ENCODE data around the gene EQTN.

The EQTN gene

DNA sequence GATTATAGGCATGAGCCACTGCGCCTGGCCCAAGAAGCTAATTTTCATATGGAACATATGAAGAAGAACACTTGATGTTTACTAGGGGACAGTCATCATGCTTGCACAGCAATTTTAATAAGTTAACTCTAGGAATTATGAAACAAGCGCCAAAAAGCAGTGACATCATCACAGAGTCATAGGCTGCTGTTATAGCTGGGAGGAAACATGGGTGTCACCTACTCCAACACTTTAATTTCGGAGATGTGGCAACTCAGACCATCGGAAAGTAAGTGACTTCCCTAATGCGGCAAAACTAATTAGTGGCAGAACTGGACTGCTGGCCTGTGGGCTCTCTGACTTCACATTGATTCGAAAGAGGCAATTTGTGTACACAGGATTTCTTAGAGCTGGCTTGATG is 38.1 kb upstream of the EQTN start:
- Histone ChIP-seq H3K9ac (ENCODE audit: low read depth, low read length) (no peak overlapping the region), H3K27ac (ENCODE audit: low read depth, low read length) (no peak overlapping the region)

DNA sequence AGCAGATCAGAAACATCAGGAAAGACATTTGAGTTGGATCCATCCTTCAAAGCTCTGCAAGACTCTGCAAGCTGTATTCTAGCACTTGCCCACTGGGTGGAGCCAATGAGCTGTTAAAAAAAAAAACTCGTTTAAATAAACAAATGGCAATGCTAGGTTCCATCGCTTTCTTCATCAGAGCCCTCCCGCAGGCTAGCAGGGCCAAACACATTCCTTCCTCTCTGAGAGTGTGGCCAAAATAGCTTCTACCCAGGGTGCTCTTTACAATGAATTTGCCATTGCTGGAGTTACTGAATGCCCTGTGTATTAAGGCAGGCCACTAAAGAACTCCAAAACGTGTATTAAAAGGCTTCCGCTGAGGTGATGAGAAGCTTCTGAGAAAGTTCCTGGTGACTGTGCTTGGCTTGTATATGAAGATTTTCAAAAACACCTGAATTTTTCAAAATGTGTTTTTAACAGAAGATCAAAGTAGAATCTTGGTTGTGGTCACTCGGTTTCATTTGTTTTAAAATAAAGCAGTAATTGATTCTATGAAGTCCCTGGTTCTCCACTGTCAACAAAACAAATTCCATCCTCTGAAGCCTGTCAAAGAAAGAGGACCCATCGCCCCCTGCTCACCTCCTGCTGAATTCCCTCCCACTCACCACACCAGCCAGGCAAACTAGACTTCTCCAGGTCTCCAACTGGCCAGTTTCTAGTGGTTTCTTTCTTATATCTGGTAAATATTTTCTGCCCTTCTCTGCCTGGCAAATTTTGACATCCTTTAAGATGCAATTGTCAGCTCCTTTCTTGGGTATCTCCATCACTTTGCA is 36.5 kb upstream of the EQTN start:
- H3K4me3 ChIP-seq (ENCODE audit: low read depth, low read length), result no peak overlapping the region
- H3K27ac ChIP-seq (ENCODE audit: low read depth, low read length), result peak overlapping the region; percentile 91

More for the DNA sequence above, 38.1 kb upstream of the EQTN start:
- no peaks in the 10 kb centered on the region for H3K9me3 ChIP-seq (ENCODE audit: control insufficient read depth, insufficient read depth, low read length)
- no peaks in the 10 kb centered on the region for H3K27me3 ChIP-seq (ENCODE audit: control insufficient read depth, insufficient read depth, low read length)
- no peaks in the 10 kb centered on the region for H3K36me3 ChIP-seq (ENCODE audit: control insufficient read depth, insufficient read depth, low read length)
- peaks cover 22% of the 10 kb centered on the region for H3K4me1 ChIP-seq (ENCODE audit: control insufficient read depth, insufficient read depth, low read length)
- H3K4me3 ChIP-seq (ENCODE audit: low read depth, low read length), result no peak overlapping the region

DNA sequence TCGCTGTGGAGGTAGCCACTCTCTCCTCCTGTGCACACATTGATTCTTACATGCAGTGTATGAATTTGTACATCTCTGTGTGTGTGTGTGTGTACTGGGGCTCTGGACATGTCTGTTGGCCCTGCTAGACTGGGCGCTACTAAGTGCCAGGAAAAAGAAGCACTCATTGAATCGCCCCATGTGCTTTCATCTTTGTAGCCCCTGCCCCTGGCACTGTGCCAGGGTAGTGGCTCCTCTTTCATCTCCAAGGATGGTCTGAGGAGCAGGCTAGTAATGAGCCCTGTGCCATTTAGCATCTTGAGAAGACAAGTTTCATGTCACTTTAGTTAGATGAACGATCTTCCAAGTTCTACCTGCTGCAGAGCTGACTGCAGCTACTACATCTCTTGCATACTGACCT is 34.4 kb upstream of the EQTN start:
- no peak overlapping the region for H3K9ac ChIP-seq (ENCODE audit: low read depth, low read length)
- peaks cover 17% of the 10 kb centered on the region for H3K4me1 ChIP-seq (ENCODE audit: control insufficient read depth, insufficient read depth, low read length)
- H3K9me3 ChIP-seq (ENCODE audit: control insufficient read depth, insufficient read depth, low read length), result no peaks in the 10 kb centered on the region
- no peaks in the 10 kb centered on the region for H3K27me3 ChIP-seq (ENCODE audit: control insufficient read depth, insufficient read depth, low read length)
- no peak overlapping the region for H3K27ac ChIP-seq (ENCODE audit: low read depth, low read length)
- no peak overlapping the region for H3K4me3 ChIP-seq (ENCODE audit: low read depth, low read length)
- no peaks in the 10 kb centered on the region for H3K36me3 ChIP-seq (ENCODE audit: control insufficient read depth, insufficient read depth, low read length)

More for the DNA sequence above, 36.5 kb upstream of the EQTN start:
- Histone ChIP-seq H3K9me3 (ENCODE audit: control insufficient read depth, insufficient read depth, low read length) (no peaks in the 10 kb centered on the region), H3K4me1 (ENCODE audit: control insufficient read depth, insufficient read depth, low read length) (peaks cover 22% of the 10 kb centered on the region), H3K9ac (ENCODE audit: low read depth, low read length) (no peak overlapping the region), H3K27me3 (ENCODE audit: control insufficient read depth, insufficient read depth, low read length) (no peaks in the 10 kb centered on the region), H3K36me3 (ENCODE audit: control insufficient read depth, insufficient read depth, low read length) (no peaks in the 10 kb centered on the region)

DNA sequence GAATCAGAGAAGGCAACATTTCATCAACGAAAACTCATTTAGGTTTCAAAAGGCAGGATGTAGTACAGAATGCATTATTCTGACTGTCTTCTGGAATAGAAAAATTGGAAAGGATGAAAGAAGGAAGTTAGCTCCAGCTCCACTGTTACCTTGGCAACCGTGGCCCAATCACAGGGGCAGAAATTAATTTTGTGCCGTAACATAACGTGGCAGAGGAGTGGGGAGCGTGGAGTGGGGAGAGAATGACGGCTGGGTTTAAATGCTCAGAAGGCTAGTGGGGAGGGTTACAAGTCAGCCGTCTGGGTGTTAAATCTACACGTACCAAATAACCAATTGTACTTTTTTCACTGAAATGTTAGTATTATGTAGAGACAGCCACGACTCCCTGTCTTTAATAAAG is 32.3 kb upstream of the EQTN start:
- no peak overlapping the region for H3K27ac ChIP-seq (ENCODE audit: low read depth, low read length)
- H3K27me3 ChIP-seq (ENCODE audit: control insufficient read depth, insufficient read depth, low read length), result no peaks in the 10 kb centered on the region
- H3K36me3 ChIP-seq (ENCODE audit: control insufficient read depth, insufficient read depth, low read length), result no peaks in the 10 kb centered on the region
- peaks cover 10% of the 10 kb centered on the region for H3K4me1 ChIP-seq (ENCODE audit: control insufficient read depth, insufficient read depth, low read length)
- H3K9me3 ChIP-seq (ENCODE audit: control insufficient read depth, insufficient read depth, low read length), result no peaks in the 10 kb centered on the region
- no peak overlapping the region for H3K4me3 ChIP-seq (ENCODE audit: low read depth, low read length)
- no peak overlapping the region for H3K9ac ChIP-seq (ENCODE audit: low read depth, low read length)

DNA sequence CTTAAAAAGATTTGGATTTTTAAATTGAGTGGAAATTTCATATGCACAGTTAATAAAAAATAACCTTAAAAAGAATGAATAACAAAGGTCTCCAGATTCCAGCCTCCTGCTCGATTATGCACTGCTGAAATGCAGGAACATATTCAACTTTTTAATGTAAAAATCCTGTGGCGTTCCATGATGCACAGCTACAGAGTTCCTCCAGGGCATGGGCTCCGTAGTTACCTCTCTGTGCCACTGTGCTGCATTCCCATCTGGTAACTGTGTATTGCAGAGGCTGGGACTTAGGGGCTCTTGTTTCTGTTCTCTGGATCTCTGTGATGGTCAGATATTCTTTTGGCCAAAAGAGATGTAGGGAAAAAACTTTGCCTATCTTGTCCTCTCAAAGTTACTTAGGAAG is 31.5 kb upstream of the EQTN start:
- no peaks in the 10 kb centered on the region for H3K9me3 ChIP-seq (ENCODE audit: control insufficient read depth, insufficient read depth, low read length)
- H3K9ac ChIP-seq (ENCODE audit: low read depth, low read length), result no peak overlapping the region
- H3K27me3 ChIP-seq (ENCODE audit: control insufficient read depth, insufficient read depth, low read length), result no peaks in the 10 kb centered on the region
- H3K4me1 ChIP-seq (ENCODE audit: control insufficient read depth, insufficient read depth, low read length), result peaks cover 2% of the 10 kb centered on the region
- no peak overlapping the region for H3K4me3 ChIP-seq (ENCODE audit: low read depth, low read length)
- H3K27ac ChIP-seq (ENCODE audit: low read depth, low read length), result no peak overlapping the region
- no peaks in the 10 kb centered on the region for H3K36me3 ChIP-seq (ENCODE audit: control insufficient read depth, insufficient read depth, low read length)

DNA sequence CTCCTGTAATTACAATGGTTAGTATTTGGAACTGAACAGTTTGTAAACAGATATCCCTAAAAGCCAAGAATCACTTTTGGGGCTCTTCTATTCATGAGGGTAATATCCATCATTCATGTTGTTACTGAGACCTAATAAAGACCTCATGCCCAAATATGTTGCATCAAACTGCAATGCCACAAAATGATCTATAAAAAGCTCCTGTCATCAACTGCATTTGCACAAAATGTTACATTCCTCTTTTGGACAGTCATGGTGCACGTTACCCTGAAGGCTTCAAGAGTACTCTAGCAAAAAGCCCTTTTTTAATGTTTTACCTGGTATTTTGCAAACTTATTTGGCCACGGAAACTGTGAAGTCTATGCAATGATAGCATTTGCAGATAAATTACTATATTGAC is 14.2 kb upstream of the EQTN start:
- H3K9me3 ChIP-seq (ENCODE audit: control insufficient read depth, insufficient read depth, low read length), result no peaks in the 10 kb centered on the region
- peaks cover 18% of the 10 kb centered on the region for H3K27me3 ChIP-seq (ENCODE audit: control insufficient read depth, insufficient read depth, low read length)

DNA sequence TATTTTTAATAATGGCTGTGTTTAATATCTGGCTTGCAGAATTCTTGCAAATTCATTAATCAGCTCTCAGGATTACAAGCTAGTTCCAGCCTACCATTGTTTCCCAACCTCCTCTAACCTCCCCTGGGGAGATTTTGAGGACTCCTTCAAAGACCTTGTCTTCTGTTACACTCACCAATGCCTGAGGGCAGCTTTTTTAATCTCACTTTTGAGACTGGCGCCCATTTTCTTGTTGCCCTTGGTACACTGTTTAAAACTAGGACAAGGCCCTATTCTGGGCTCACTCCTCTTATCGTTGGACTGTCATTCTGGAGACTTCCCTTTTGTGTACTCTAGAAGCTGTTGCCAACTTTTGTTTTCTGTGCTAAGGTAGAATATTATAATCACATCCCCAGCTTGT is 13.6 kb upstream of the EQTN start:
- Histone ChIP-seq H3K27me3 (ENCODE audit: control insufficient read depth, insufficient read depth, low read length) (peaks cover 18% of the 10 kb centered on the region), H3K4me1 (ENCODE audit: control insufficient read depth, insufficient read depth, low read length) (peaks cover 28% of the 10 kb centered on the region), H3K27ac (ENCODE audit: low read depth, low read length) (no peak overlapping the region), H3K9me3 (ENCODE audit: control insufficient read depth, insufficient read depth, low read length) (no peaks in the 10 kb centered on the region), H3K4me3 (ENCODE audit: low read depth, low read length) (no peak overlapping the region), H3K36me3 (ENCODE audit: control insufficient read depth, insufficient read depth, low read length) (no peaks in the 10 kb centered on the region), H3K9ac (ENCODE audit: low read depth, low read length) (no peak overlapping the region)

More for the DNA sequence above, 14.2 kb upstream of the EQTN start:
- Histone ChIP-seq H3K27ac (ENCODE audit: low read depth, low read length) (no peak overlapping the region), H3K4me1 (ENCODE audit: control insufficient read depth, insufficient read depth, low read length) (peaks cover 28% of the 10 kb centered on the region), H3K9ac (ENCODE audit: low read depth, low read length) (no peak overlapping the region), H3K4me3 (ENCODE audit: low read depth, low read length) (no peak overlapping the region), H3K36me3 (ENCODE audit: control insufficient read depth, insufficient read depth, low read length) (no peaks in the 10 kb centered on the region)

DNA sequence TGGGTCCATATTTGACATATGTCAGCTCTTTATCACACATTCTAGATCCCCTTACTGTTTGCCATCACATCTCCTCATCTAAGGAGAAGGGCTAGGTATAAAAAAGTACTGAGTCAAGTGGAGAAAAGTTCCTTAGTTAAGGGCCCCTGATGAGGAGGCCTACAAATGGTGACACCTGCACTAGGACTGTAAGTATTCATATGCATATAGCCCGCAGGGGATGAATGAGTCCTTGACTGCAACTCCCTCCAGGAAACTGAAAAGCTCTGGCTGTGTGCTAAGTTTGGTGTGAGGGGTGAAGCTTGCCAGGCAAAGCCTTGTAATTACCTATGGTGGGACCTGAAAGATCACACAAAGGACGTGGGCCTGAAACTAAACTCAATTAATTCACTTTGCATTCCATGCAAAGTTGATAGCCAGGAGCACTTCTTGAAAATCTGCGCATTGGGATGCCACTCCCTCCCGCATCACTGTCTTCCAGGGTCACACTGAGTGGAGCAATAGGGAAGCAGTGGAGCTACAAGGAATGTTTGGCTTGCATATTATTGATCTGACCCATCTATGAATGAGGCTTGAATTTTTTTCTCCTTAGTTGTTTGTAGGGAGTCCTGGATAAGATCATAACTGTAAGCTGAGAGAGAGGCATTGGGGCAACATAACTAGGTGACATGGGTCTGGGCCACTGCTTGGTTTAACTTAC is 11.9 kb upstream of the EQTN start:
- H3K9ac ChIP-seq (ENCODE audit: low read depth, low read length), result no peak overlapping the region
- H3K36me3 ChIP-seq (ENCODE audit: control insufficient read depth, insufficient read depth, low read length), result no peaks in the 10 kb centered on the region
- peaks cover 28% of the 10 kb centered on the region for H3K4me1 ChIP-seq (ENCODE audit: control insufficient read depth, insufficient read depth, low read length)
- H3K27ac ChIP-seq (ENCODE audit: low read depth, low read length), result peak overlapping the region; percentile 2
- H3K9me3 ChIP-seq (ENCODE audit: control insufficient read depth, insufficient read depth, low read length), result no peaks in the 10 kb centered on the region
- no peak overlapping the region for H3K4me3 ChIP-seq (ENCODE audit: low read depth, low read length)
- peaks cover 18% of the 10 kb centered on the region for H3K27me3 ChIP-seq (ENCODE audit: control insufficient read depth, insufficient read depth, low read length)

DNA sequence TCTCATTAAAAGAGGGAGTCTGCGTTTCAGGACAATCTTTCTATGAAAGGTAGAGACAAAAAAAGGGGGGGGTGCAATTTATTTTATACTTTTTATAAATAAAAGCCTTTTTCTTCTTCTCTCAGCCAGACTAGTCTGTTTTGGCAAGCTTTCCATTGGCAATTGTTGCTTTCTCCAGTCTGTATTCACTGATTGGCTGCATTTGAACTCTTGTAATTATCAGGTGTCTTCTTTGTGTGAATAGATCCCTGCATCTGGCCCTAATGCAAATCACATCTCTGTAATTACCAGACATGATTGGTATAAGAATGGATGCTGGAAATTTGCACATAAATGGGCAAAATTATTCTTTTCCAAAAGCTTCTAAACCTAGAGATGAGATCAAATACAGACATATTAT is 7.6 kb upstream of the EQTN start:
- no peaks in the 10 kb centered on the region for H3K9me3 ChIP-seq (ENCODE audit: control insufficient read depth, insufficient read depth, low read length)
- no peaks in the 10 kb centered on the region for H3K36me3 ChIP-seq (ENCODE audit: control insufficient read depth, insufficient read depth, low read length)
- no peak overlapping the region for H3K4me3 ChIP-seq (ENCODE audit: low read depth, low read length)
- 0 out of 2 replicates have a peak, but pooled peaks cover 5% of the 10 kb centered on the region for H3K27me3 ChIP-seq (ENCODE audit: control insufficient read depth, insufficient read depth, low read length)
- H3K4me1 ChIP-seq (ENCODE audit: control insufficient read depth, insufficient read depth, low read length), result peaks cover 13% of the 10 kb centered on the region
- H3K9ac ChIP-seq (ENCODE audit: low read depth, low read length), result no peak overlapping the region
- H3K27ac ChIP-seq (ENCODE audit: low read depth, low read length), result no peak overlapping the region

DNA sequence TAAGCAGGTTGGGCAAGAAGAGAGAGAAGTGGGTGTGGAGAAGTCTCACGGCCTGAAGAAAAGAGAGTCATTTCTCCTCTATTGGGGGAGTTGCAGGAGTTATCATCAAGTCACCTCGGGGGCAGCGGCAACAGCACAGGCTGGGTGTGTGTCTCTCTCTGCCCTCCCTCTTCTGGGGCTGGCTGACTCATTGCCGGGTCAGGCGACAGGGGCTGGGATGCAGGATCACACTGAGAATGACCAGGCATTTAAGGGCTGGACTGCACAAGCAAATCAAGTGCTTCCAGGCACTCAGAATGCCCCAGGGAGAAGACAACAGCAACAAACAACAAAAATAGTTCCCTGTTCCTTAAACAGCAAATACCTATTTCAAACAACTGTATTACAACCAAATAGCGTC is 6.3 kb upstream of the EQTN start:
- no peak overlapping the region for H3K4me3 ChIP-seq (ENCODE audit: low read depth, low read length)
- H3K9ac ChIP-seq (ENCODE audit: low read depth, low read length), result no peak overlapping the region
- H3K27me3 ChIP-seq (ENCODE audit: control insufficient read depth, insufficient read depth, low read length), result 0 out of 2 replicates have a peak, but pooled peaks cover 5% of the 10 kb centered on the region
- H3K4me1 ChIP-seq (ENCODE audit: control insufficient read depth, insufficient read depth, low read length), result peaks cover under 1% of the 10 kb centered on the region
- no peak overlapping the region for H3K27ac ChIP-seq (ENCODE audit: low read depth, low read length)
- no peaks in the 10 kb centered on the region for H3K9me3 ChIP-seq (ENCODE audit: control insufficient read depth, insufficient read depth, low read length)
- H3K36me3 ChIP-seq (ENCODE audit: control insufficient read depth, insufficient read depth, low read length), result no peaks in the 10 kb centered on the region

DNA sequence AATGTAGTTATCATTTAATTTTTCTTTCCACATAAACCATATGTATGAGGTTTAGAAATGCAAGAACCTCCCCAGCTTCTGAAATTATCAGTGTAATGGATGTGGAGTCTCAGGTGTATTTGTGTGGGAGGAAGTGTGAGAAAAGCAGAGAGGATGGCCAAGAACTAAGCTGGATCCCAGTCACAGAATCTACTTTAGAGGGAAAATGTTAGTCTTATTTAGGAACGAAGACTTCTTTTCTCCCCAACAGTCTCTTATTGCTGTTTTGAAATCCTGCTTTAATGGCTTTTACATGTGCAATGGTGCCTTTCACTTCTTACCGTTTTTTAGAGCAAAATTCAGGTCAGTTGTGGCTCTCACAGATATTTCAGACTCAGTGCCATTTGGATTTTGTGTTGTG is 3.0 kb downstream of the EQTN start:
- Histone ChIP-seq H3K4me3 (ENCODE audit: low read depth, low read length) (no peak overlapping the region), H3K36me3 (ENCODE audit: control insufficient read depth, insufficient read depth, low read length) (no peaks in the 10 kb centered on the region), H3K9me3 (ENCODE audit: control insufficient read depth, insufficient read depth, low read length) (no peaks in the 10 kb centered on the region), H3K27me3 (ENCODE audit: control insufficient read depth, insufficient read depth, low read length) (no peaks in the 10 kb centered on the region), H3K27ac (ENCODE audit: low read depth, low read length) (no peak overlapping the region), H3K4me1 (ENCODE audit: control insufficient read depth, insufficient read depth, low read length) (no peaks in the 10 kb centered on the region), H3K9ac (ENCODE audit: low read depth, low read length) (no peak overlapping the region)

Measured in HUES48 (cell line).